SKM-1 (cell line): ENCODE results near the gene MYL7.

Experiments
- DNase-seq: peaks from one replicate; lab custom pipeline; 2025; ENCODE audit not compliant: unreplicated experiment; lab: John Stamatoyannopoulos, UW

Gene MYL7

DNA sequence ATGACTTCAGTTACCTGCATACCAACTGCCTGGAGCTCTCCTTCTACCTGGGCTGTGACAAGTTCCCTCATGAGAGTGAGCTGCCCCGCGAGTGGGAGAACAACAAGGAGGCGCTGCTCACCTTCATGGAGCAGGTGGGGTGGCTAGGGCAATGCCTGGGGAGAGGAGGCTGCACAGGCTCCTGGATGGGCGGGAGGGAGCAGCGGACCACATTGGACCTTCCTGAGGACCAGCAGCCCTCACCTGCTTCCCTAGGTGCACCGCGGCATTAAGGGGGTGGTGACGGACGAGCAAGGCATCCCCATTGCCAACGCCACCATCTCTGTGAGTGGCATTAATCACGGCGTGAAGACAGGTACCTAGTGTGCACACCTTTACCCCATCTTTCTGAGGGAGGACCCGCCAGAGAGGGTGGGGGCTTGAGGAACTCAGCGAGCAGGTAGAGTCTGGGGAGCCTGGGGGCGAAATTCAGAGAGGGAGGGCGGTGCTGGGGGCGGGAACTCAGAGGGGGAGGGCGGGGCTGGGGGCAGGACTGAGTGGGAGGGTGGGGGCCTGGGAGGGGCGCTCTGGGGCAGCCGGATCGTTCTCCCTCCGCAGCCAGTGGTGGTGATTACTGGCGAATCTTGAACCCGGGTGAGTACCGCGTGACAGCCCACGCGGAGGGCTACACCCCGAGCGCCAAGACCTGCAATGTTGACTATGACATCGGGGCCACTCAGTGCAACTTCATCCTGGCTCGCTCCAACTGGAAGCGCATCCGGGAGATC, 28.0 kb downstream of the MYL7 start:
- no peak for DNase-seq

DNA sequence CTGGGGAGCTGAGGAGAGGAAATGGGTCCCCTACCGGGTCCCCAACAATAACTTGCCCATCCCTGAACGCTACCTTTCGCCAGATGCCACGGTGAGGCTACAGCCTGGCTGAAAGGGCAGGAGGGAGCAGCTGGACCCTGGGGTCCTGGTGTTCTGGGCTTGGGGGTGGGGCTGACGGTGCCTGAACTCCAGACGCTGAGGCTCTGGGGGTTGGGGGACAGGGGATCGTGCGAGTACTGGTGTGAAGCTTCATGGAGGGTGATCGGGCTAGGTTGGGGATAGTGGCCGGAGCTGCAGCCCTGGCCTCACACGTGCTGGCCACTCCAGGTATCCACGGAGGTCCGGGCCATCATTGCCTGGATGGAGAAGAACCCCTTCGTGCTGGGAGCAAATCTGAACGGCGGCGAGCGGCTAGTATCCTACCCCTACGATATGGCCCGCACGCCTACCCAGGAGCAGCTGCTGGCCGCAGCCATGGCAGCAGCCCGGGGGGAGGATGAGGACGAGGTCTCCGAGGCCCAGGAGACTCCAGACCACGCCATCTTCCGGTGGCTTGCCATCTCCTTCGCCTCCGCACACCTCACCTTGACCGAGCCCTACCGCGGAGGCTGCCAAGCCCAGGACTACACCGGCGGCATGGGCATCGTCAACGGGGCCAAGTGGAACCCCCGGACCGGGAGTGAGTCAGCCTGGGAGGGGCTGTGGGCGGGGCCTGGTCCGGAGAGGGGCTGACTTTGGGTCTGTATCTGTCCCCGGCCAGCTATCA, 28.7 kb downstream of the MYL7 start:
- no peak for DNase-seq

DNA sequence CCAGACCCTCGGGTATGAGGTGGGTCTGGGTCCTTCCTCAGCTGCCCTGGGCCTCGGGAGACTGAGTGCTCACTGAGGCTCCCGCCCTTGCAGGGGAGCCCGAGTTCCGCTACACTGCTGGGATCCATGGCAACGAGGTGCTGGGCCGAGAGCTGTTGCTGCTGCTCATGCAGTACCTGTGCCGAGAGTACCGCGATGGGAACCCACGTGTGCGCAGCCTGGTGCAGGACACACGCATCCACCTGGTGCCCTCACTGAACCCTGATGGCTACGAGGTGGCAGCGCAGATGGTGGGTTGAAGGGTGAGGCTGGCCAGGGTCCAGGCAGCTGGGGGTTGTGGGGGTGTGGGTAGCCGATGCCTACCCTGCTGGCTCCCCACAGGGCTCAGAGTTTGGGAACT, 29.4 kb downstream of the MYL7 start:
- no peak for DNase-seq

GRCh38 chr7:44110719-44111635, 30.2 kb downstream of the MYL7 start:
- DNase-seq: no peak

DNA sequence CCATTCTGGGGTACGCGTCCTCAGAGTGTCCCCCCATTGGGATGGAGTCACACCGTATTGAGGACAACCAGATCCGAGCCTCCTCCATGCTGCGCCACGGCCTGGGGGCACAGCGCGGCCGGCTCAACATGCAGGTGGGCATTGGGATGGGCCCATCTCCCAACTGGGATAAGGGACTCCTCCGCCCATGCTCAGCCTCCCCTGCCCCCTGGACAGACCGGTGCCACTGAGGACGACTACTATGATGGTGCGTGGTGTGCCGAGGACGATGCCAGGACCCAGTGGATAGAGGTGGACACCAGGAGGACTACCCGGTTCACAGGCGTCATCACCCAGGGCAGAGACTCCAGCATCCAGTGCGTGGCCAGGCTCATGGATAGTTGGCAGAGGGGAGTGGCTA, 31.1 kb downstream of the MYL7 start:
- no peak for DNase-seq

- DNase-seq: no peak
Observed at GRCh38 chr7:44108768-44109750, 32.1 kb downstream of the MYL7 start.

- DNase-seq: no peak
Observed at GRCh38 chr7:44107961-44108767, 33.0 kb downstream of the MYL7 start.

GRCh38 chr7:44107116-44107960, 33.8 kb downstream of the MYL7 start:
- DNase-seq: no peak

- no peak for DNase-seq
Observed at GRCh38 chr7:44106311-44107065, 34.6 kb downstream of the MYL7 start.

GRCh38 chr7:44105832-44106231, 35.3 kb downstream of the MYL7 start:
- no peak for DNase-seq

GRCh38 chr7:44104860-44105771, 36.0 kb downstream of the MYL7 start:
- DNase-seq: no peak

GRCh38 chr7:44103923-44104859, 36.9 kb downstream of the MYL7 start, which contains the start of gene AEBP1:
Gene AEBP1 (plus strand): TSS chr7:44104345. CDS start chr7:44104666, 321 bp downstream.
- no peak for DNase-seq

DNA sequence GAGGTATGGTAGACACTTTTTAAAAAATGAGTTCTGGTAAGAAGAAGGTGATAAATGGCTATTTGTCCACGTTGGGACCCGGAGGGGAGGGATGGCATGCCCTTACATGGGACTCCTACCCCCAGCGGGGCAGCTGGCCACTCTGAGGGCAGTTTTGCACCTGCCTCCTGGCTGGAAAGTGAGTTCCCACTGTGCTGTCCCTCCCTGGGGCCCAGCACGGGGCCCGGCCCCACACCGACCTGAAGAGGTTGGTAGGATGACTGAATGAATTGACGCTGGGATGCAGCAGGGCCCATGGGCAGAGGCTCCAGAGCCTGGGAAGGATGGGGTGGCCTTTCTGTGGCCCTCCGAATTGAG, 37.6 kb downstream of the MYL7 start:
- DNase-seq: no peak

DNA sequence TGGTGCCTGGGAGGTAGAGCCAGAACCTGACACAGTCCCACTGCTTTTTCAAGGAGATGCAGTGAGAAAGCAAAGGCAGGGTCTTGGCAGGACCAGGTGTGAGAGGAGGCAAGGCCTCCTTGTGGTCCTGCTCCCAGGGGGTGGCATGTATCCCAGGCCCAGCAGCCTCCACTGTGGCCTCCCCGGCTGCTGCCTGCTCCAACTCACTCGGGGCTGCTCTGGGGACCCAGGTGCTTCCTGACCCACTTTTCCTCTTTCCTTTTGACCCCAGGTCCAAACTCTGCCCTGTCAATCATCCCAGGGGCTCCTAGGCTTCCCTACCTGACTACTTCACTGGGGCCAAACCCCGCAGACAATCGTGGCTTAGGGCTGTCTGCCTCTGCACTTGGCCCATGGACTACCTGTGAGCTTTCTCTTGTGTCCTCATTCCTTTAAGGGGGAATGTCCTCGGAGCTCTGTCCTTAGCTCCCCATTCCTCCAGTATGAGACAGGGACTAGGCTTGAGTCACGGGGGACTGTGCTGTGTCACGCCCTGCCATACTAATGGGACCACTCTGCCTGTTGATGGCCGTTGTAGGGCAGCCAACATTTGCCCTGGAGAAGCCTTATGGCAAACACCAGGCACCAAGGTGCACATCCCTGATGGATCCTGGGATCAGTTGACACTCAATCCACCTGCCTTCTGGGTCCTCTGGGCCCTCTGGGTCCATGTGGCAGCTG, 38.1 kb downstream of the MYL7 start:
- no peak for DNase-seq
